Activated CD8-positive, alpha-beta T cell treated with anti-CD3 and anti-CD28 coated beads, Interleukin-2, amount 10 ng/mL, durations not matched to agents 7 days and 5 days (primary cell): ENCODE data around the gene PANX2. TPM values are rescaled to one million over a fixed set of nuclear protein-coding genes. Genes with fewer than 3 reads are reported as not detected.
A peak's percentile ranks its signal among the peaks of the same experiment; 100 is the strongest.
"Not testable (repeated sequence)": the region's sequence is repeated elsewhere in the genome, so short reads cannot be mapped to it uniquely, and the experiment has no call there.

Experiments
- ATAC-seq: fragments of 150-1000 bp; cut with Tn5 transposase; one replicate; pipeline ENCODE4 v1.10.0; 2021; ENCODE audit warnings: moderate library complexity
- CTCF ChIA-PET: fragments of 350-600 bp; sonication (Branson Sonifier 250); formaldehyde crosslinking; loops from one replicate; lab custom pipeline; 2021; ENCODE audit warnings: antibody characterized with exemption; lab: Charles Lee
- POLR2A ChIA-PET: fragments of 350-600 bp; sonication (Branson Sonifier 250); formaldehyde crosslinking; loops from one replicate; lab custom pipeline; 2021; ENCODE audit warnings: antibody characterized with exemption; lab: Charles Lee
- DNase-seq: peaks from one replicate; pipeline ENCODE4 v3.0.0-alpha.2; 2020
- H3K27ac Mint-ChIP-seq: one replicate; pipeline ENCODE4 v1.8.0; 2021; ENCODE audit warnings: mild to moderate bottlenecking, mixed read lengths
- H3K27me3 Mint-ChIP-seq: one replicate; pipeline ENCODE4 v1.8.0; 2021; ENCODE audit warnings: low read depth, mixed read lengths
- H3K36me3 Mint-ChIP-seq: one replicate; pipeline ENCODE4 v1.8.0; 2021; ENCODE audit warnings: low read depth, mixed read lengths
- H3K4me1 Mint-ChIP-seq: one replicate; pipeline ENCODE4 v1.8.0; 2021; ENCODE audit warnings: low read depth, mixed read lengths
- H3K4me3 Mint-ChIP-seq: one replicate; pipeline ENCODE4 v1.8.0; 2021; ENCODE audit warnings: mild to moderate bottlenecking, mixed read lengths
- H3K9me3 Mint-ChIP-seq: one replicate; pipeline ENCODE4 v1.8.0; 2022; ENCODE audit warnings: mixed read lengths; ENCODE audit not compliant: insufficient read depth
- total RNA-seq, 2 experiments: library from RNA; stranded (reverse); gene quantifications; one replicate each; pipeline ENCODE4 v1.2.3, GENCODE V29; 2021

The PANX2 gene
- total RNA-seq, 2 experiments from 2014 or later = 0.10 TPM; not detected in 1

- Mint-ChIP-seq H3K27me3 (no peaks in the 10 kb centered on the region), H3K4me3 (no peak overlapping the region), H3K4me1 (peaks cover 20% of the 10 kb centered on the region), H3K36me3 (peaks cover 23% of the 10 kb centered on the region), H3K9me3 (no peaks in the 10 kb centered on the region), H3K27ac (no peak overlapping the region)
- ATAC-seq = no peak
- ChIA-PET CTCF (no interaction called here), POLR2A (interaction anchor here (0.6 kb wide), 1 partner anchor 52 kb away, joined by 3 read pairs; no protein-coding TSS in a partner anchor)
- no peak for DNase-seq
Observed at GRCh38 chr22:50198624-50199017, 28.1 kb downstream of the PANX2 start.

- no peak for ATAC-seq
- Mint-ChIP-seq H3K4me3 (peak overlapping the region; percentile 66), H3K36me3 (peaks cover 27% of the 10 kb centered on the region), H3K27me3 (no peaks in the 10 kb centered on the region), H3K4me1 (peaks cover 20% of the 10 kb centered on the region), H3K27ac (peak overlapping the region; percentile 72), H3K9me3 (no peaks in the 10 kb centered on the region)
- DNase-seq = no peak
- POLR2A ChIA-PET = interaction anchor here (1.0 kb wide), 1 partner anchor 9 kb away, joined by 6 read pairs; no protein-coding TSS in a partner anchor
- CTCF ChIA-PET = no interaction called here
Observed at GRCh38 chr22:50199251-50199721, 28.8 kb downstream of the PANX2 start.

GRCh38 chr22:50199829-50200460 lies 29.4 kb downstream of the PANX2 start:
- DNase-seq (peak; percentile 40), ATAC-seq (peak; percentile 6)
- no peaks in the 10 kb centered on the region for H3K27me3 Mint-ChIP-seq
- peak overlapping the region; percentile 66 for H3K4me3 Mint-ChIP-seq
- no peaks in the 10 kb centered on the region for H3K9me3 Mint-ChIP-seq
- ChIA-PET CTCF (no interaction called here), POLR2A (interaction anchor here (1.0 kb wide), 1 partner anchor 9 kb away, joined by 6 read pairs; no protein-coding TSS in a partner anchor)
- peak overlapping the region; percentile 72 for H3K27ac Mint-ChIP-seq
- H3K4me1 Mint-ChIP-seq = peaks cover 25% of the 10 kb centered on the region
- peaks cover 32% of the 10 kb centered on the region for H3K36me3 Mint-ChIP-seq

- Mint-ChIP-seq H3K4me3 (peak within 1 kb of the TSS; percentile 82), H3K36me3 (peaks cover 30% of the 10 kb centered on the region), H3K4me1 (peaks cover 25% of the 10 kb centered on the region), H3K9me3 (no peaks in the 10 kb centered on the region), H3K27ac (peak within 1 kb of the TSS; percentile 77), H3K27me3 (no peaks in the 10 kb centered on the region)
- peak; percentile 91 for ATAC-seq
- POLR2A ChIA-PET = interaction anchor here (1.0 to 3.4 kb wide), 2 partner anchors 10 kb away, joined by 6 to 17 read pairs; no protein-coding TSS in a partner anchor
- DNase-seq = peak; percentile 94
- CTCF ChIA-PET = no interaction called here
Observed at GRCh38 chr22:50200461-50201190, 30.1 kb downstream of the PANX2 start, which contains the start of gene SELENOO. Gene SELENOO, plus strand, starts transcription at chr22:50201011. Its CDS starts 26 bp downstream, at chr22:50201037.

GRCh38 chr22:50201191-50202129 lies 30.9 kb downstream of the PANX2 start:
- POLR2A ChIA-PET = interaction anchor here (0.9 to 3.4 kb wide), 3 partner anchors 11 to 19 kb away, joined by 3 to 17 read pairs (median 3); no protein-coding TSS in a partner anchor
- peak overlapping the region; percentile 82 for H3K4me3 Mint-ChIP-seq
- ATAC-seq = peak; percentile 45
- no peaks in the 10 kb centered on the region for H3K9me3 Mint-ChIP-seq
- peaks cover 34% of the 10 kb centered on the region for H3K36me3 Mint-ChIP-seq
- H3K27me3 Mint-ChIP-seq = no peaks in the 10 kb centered on the region
- H3K4me1 Mint-ChIP-seq = peaks cover 25% of the 10 kb centered on the region
- no peak for DNase-seq
- CTCF ChIA-PET = interaction anchor here (1.4 kb wide), 1 partner anchor 9 kb away, joined by 4 read pairs; no protein-coding TSS in a partner anchor
- peak overlapping the region; percentile 70 for H3K27ac Mint-ChIP-seq

GRCh38 chr22:50202130-50202666 lies 31.7 kb downstream of the PANX2 start:
- ChIA-PET POLR2A (interaction anchor here (0.9 to 3.4 kb wide), 3 partner anchors 12 to 20 kb away, joined by 3 to 17 read pairs (median 3); no protein-coding TSS in a partner anchor), CTCF (interaction anchor here (1.4 kb wide), 1 partner anchor 9 kb away, joined by 4 read pairs; no protein-coding TSS in a partner anchor)
- peaks cover 35% of the 10 kb centered on the region for H3K36me3 Mint-ChIP-seq
- no peaks in the 10 kb centered on the region for H3K27me3 Mint-ChIP-seq
- H3K27ac Mint-ChIP-seq = peak overlapping the region; percentile 70
- H3K4me1 Mint-ChIP-seq = peaks cover 25% of the 10 kb centered on the region
- DNase-seq (no peak), ATAC-seq (no peak)
- H3K9me3 Mint-ChIP-seq = no peaks in the 10 kb centered on the region
- H3K4me3 Mint-ChIP-seq = peak overlapping the region; percentile 82

- peaks cover 31% of the 10 kb centered on the region for H3K36me3 Mint-ChIP-seq
- H3K27me3 Mint-ChIP-seq = no peaks in the 10 kb centered on the region
- CTCF ChIA-PET = interaction anchor here (1.0 to 1.5 kb wide), 4 partner anchors 13 to 54 kb away, joined by 3 to 6 read pairs (median 4); no protein-coding TSS in a partner anchor
- no peak overlapping the region for H3K4me3 Mint-ChIP-seq
- no peak overlapping the region for H3K27ac Mint-ChIP-seq
- POLR2A ChIA-PET = interaction anchor here (3.4 kb wide), 1 partner anchor 13 kb away, joined by 17 read pairs; no protein-coding TSS in a partner anchor
- ATAC-seq (no peak), DNase-seq (no peak)
- peaks cover 31% of the 10 kb centered on the region for H3K4me1 Mint-ChIP-seq
- H3K9me3 Mint-ChIP-seq = no peaks in the 10 kb centered on the region
Observed at GRCh38 chr22:50203288-50203687, 32.8 kb downstream of the PANX2 start.

- ATAC-seq (no peak), DNase-seq (no peak)
- no peaks in the 10 kb centered on the region for H3K27me3 Mint-ChIP-seq
- no peak overlapping the region for H3K4me3 Mint-ChIP-seq
- ChIA-PET CTCF (interaction anchor here (1.5 kb wide), 1 partner anchor 32 kb away, joined by 3 read pairs; no protein-coding TSS in a partner anchor), POLR2A (no interaction called here)
- H3K9me3 Mint-ChIP-seq = no peaks in the 10 kb centered on the region
- peaks cover 28% of the 10 kb centered on the region for H3K36me3 Mint-ChIP-seq
- H3K4me1 Mint-ChIP-seq = peaks cover 28% of the 10 kb centered on the region
- H3K27ac Mint-ChIP-seq = peak overlapping the region; percentile 56
Observed at GRCh38 chr22:50204571-50204970, 34.0 kb downstream of the PANX2 start.

- ChIA-PET POLR2A (interaction anchor here (1.1 kb wide), 1 partner anchor 99 kb away, joined by 3 read pairs; no protein-coding TSS in a partner anchor), CTCF (interaction anchor here (2.5 kb wide), 1 partner anchor 13 kb away, joined by 10 read pairs; no protein-coding TSS in a partner anchor)
- ATAC-seq, H3K4me3 Mint-ChIP-seq, DNase-seq, H3K27me3 Mint-ChIP-seq, H3K9me3 Mint-ChIP-seq: not testable (repeated sequence)
- Mint-ChIP-seq H3K36me3 (peaks cover 31% of the 10 kb centered on the region), H3K4me1 (peaks cover 30% of the 10 kb centered on the region), H3K27ac (peak overlapping the region; percentile 56)
Observed at GRCh38 chr22:50204998-50205397, 34.5 kb downstream of the PANX2 start.

- H3K27me3 Mint-ChIP-seq = no peaks in the 10 kb centered on the region
- H3K27ac Mint-ChIP-seq = no peak overlapping the region
- H3K4me1 Mint-ChIP-seq = peaks cover 30% of the 10 kb centered on the region
- no peaks in the 10 kb centered on the region for H3K9me3 Mint-ChIP-seq
- ChIA-PET CTCF (interaction anchor here (0.8 to 2.5 kb wide), 4 partner anchors 14 to 56 kb away, joined by 3 to 10 read pairs (median 4); no protein-coding TSS in a partner anchor), POLR2A (interaction anchor here (1.1 to 1.8 kb wide), 2 partner anchors 15 to 100 kb away, joined by 3 to 6 read pairs; no protein-coding TSS in a partner anchor)
- no peak overlapping the region for H3K4me3 Mint-ChIP-seq
- DNase-seq (no peak), ATAC-seq (no peak)
- H3K36me3 Mint-ChIP-seq = peaks cover 35% of the 10 kb centered on the region
Observed at GRCh38 chr22:50205781-50206569, 35.4 kb downstream of the PANX2 start.
